K562 treated with DMSO at 1 percent for 4 hours (cell line): ENCODE results near the gene BBLN. TPM values are rescaled to one million over a fixed set of nuclear protein-coding genes. Genes with fewer than 3 reads are reported as not detected.

Source experiments
- total RNA-seq: library from RNA; unstranded; fragments of 300-600 nt; gene quantifications from 2 replicates; pipeline ENCODE4 v1.2.3, GENCODE V29; 2022; ENCODE audit not compliant: insufficient read depth

Gene BBLN, protein sequence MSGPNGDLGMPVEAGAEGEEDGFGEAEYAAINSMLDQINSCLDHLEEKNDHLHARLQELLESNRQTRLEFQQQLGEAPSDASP
- total RNA-seq: 284 and 311 TPM in 2 replicates

DNA sequence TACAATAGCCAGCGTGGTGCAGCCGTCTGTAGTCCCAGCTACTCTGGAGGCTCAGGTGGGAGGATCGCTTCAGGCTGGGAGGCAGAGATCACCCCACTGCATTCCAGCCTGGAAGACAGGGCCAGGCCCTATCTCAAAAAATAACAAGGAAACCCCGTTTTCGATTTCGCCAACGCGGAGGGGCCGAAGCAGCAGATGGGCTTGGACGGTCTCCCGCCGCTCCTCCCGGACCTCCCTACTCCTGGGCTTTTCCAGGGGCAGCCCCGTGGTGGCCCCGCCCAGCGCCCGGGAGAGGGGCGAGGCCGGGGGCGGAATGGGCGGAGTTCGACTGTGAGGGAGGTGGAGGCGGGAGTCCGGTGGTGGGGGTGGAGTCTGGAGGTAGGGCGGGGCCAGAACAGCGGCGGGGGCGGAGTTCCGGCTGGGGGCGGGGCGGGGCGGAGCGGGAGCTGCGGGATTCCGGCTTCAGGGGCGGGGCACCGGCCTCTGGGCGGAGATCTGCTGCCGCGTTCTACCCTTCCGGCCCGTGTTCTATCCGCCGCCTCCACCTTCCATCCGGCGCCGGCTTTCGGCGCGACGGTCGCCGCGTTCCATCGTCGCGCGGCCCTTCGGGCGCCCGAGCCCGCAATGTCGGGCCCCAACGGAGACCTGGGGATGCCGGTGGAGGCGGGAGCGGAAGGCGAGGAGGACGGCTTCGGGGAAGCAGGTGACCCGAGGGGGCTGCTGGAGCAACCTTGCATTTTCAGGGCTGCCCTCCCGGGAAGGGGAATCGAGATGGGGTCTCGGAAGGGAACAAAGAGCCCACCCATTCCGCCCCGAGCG, at the start of gene BBLN:
Gene BBLN, plus strand, starts transcription at position 482 of the 819 bp plus-strand sequence. Its CDS starts 143 bp downstream, at position 625.

DNA sequence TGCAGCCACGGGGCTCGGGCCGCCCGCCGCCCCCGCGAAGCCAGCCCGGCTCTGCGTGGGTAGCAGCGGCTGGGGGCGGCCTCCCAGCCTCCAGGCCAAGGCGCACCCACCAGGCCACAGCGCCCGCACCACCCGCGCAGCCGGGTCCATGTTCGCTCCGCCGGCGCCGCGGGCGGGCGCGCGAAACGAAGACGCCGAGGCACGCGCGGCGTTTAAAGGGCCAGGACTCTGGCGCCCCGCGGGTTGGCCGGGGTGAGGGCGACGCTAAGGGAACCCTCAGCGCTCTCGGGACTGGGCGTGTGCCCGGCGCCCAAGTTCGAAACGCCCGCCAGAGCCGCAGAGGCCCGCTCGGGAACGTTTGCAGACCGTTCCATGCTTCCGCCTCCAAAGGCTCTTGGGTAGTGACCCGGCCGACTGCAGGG, 32.5 kb upstream of the BBLN start, which contains the start of gene PTGES2:
Gene PTGES2, minus strand, starts transcription at position 162 of the 422 bp plus-strand sequence. Its CDS starts 12 bp downstream, at position 150.

DNA sequence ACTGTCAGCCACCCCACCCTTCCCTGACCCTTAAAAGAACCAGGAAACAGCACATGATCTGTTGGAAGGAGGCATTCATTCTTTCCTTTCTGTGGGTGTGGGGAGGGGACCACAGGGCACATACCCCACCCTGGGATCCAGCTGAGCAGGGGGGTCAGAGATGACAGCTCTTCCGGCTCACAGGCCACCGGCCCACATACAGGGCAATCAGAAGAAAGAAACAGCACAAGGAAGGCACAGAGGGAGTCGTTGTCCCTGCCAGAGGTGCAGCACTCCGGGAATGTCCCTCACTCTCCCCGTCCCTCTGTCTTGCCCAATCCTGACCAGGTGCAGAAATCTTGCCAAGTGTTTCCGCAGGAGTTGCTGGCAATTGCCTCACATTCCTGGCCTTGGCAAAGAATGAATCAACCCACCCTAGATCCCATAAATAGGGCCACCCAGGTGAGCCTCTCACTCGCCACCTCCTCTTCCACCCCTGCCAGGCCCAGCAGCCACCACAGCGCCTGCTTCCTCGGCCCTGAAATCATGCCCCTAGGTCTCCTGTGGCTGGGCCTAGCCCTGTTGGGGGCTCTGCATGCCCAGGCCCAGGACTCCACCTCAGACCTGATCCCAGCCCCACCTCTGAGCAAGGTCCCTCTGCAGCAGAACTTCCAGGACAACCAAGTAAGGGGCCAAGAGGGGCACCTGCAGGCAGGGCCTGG, 10.9 kb upstream of the BBLN start, which contains the start of gene LCN2:
Gene LCN2, plus strand, starts transcription at position 453 of the 701 bp plus-strand sequence. Its CDS starts 73 bp downstream, at position 526.

DNA sequence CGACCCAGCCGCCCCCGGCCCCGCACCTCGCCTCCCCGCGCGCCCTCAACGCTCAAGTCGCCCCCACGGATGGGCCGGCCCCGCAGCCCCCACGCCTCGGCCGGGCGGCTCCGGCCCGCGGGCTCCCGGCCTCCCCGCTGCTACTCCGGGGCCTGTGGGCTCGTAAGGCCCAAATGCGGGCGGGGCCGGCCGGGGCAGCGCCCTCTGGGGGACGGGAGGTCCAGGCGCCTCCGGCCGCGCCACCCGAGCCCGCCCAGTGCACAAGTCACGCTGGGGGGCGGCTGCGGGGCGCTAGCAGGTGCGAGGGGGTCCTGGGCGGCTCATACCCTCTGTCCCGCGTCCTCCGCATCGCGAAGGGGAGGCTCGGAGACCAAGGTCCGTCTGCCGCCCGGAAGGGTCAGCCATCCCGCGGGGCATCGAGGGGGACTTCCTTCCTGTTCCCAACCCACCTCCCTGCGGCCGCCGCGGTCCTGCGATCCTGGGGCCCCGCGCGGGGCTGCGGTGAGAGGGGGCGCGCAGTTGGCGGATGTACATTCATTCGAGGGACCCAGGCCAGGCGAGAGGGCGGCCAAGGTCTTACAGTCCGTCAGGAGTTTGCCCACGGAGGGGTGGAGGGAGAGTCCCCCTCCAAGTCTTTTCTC, 31.5 kb downstream of the BBLN start, which contains the start of gene CIZ1:
Gene CIZ1, minus strand, starts transcription at position 167 of the 641 bp plus-strand sequence. CDS start 715 bp downstream, outside the sequence.

DNA sequence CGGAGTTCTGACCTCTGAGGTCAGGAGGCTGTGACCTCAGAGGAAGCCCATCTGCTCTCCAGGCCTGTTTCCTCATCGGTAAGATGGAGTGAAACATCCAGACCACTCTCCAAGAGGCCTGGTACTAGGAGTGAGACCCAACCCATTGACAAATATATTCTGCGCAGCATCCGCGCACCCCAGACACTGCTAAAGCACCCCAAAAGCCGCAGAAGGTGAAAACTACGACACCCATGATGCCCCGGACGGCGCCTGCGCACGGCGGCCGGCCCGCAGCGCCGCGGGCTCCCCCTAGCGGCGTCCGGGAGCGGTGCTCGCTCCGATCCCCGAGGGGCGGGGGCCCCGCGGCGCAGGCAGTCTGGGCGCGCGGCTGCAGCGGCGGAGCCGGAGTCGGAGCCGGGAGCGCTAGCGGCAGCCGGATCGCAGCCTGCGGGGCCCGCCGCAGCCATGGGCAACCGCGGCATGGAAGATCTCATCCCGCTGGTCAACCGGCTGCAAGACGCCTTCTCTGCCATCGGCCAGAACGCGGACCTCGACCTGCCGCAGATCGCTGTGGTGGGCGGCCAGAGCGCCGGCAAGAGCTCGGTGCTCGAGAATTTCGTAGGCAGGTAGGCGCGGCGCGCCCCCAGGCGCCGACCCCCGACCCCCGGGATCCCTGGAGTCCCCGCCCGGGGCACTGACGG, 43.1 kb downstream of the BBLN start, which contains the start of gene DNM1:
Gene DNM1, plus strand, starts transcription at position 356 of the 683 bp plus-strand sequence. Its CDS starts 92 bp downstream, at position 448.

Other genes with a start within 250 kb of the BBLN start
- gene ST6GALNAC4, start 243.2 kb upstream of the BBLN start, total RNA-seq: 33.9 and 43.9 TPM in 2 replicates
- gene PIP5KL1, start 229.5 kb upstream of the BBLN start, total RNA-seq: 1.9 and 3.2 TPM in 2 replicates
- 61.7 and 64.3 TPM in 2 replicates for gene DPM2, start 222.4 kb upstream of the BBLN start, total RNA-seq
- 40.2 and 53.4 TPM in 2 replicates for gene EEIG1, start 179.3 kb upstream of the BBLN start, total RNA-seq
- gene NAIF1, start 92.9 kb upstream of the BBLN start, total RNA-seq: 13.0 and 16.7 TPM in 2 replicates
- 31.9 and 37.2 TPM in 2 replicates for gene SLC25A25, start 92.0 kb upstream of the BBLN start, total RNA-seq
- 54.6 and 60.2 TPM in 2 replicates for gene PTGES2, start 32.5 kb upstream of the BBLN start, total RNA-seq
- gene LCN2, start 10.8 kb upstream of the BBLN start, total RNA-seq: not detected in 2 replicates
- gene CIZ1, start 31.3 kb downstream of the BBLN start, total RNA-seq: 343 and 379 TPM in 2 replicates
- gene DNM1, start 43.1 kb downstream of the BBLN start, total RNA-seq: 37.5 and 41.5 TPM in 2 replicates
- 95.4 and 101 TPM in 2 replicates for gene GOLGA2, start 115.7 kb downstream of the BBLN start, total RNA-seq
- gene SWI5, start 116.0 kb downstream of the BBLN start, total RNA-seq: 119 and 149 TPM in 2 replicates
- 25.4 and 29.2 TPM in 2 replicates for gene TRUB2, start 162.2 kb downstream of the BBLN start, total RNA-seq
- 98.0 and 105 TPM in 2 replicates for gene COQ4, start 162.6 kb downstream of the BBLN start, total RNA-seq
- gene SLC27A4, start 180.3 kb downstream of the BBLN start, total RNA-seq: 12.8 and 15.5 TPM in 2 replicates
- 40.9 and 42.9 TPM in 2 replicates for gene URM1, start 211.1 kb downstream of the BBLN start, total RNA-seq